Caco-2 (cell line): ENCODE data around the gene LRP1B. TPM values are rescaled to one million over a fixed set of nuclear protein-coding genes. Genes with fewer than 3 reads are reported as not detected.

ENCODE experiments used
- BruUV-seq: library from RNA; stranded (reverse); fragments of 400-500 nt; replicated peaks from 2 replicates; lab custom pipeline; 2021; lab: Mats Ljungman, UMichigan
- CTCF ChIA-PET: fragments of 300-600 bp; sonication (Branson Sonifier 250); formaldehyde crosslinking; loops from one replicate; lab custom pipeline; 2022; ENCODE audit warnings: antibody characterized with exemption; lab: Charles Lee
- POLR2A ChIA-PET: fragments of 300-600 bp; sonication (Branson Sonifier 250); formaldehyde crosslinking; loops from one replicate; lab custom pipeline; 2022; ENCODE audit warnings: antibody characterized with exemption; lab: Charles Lee
- DNase-seq, 2 experiments: peaks; one replicate each; pipeline versions ENCODE4 v3.0.0 to v3.0.0-alpha.2; 2020 to 2022
- H3K27me3 ChIP-seq: replicated peaks from 2 replicates; pipeline ENCODE4 v1.6.0; 2011; ENCODE audit warnings: low read length; ENCODE audit not compliant: control insufficient read depth, insufficient read depth
- H3K36me3 ChIP-seq: 2 replicates; pipeline ENCODE4 v1.5.1; 2011; ENCODE audit warnings: low read length; ENCODE audit not compliant: control insufficient read depth, insufficient read depth
- H3K4me1 ChIP-seq: fragments of 250-450 bp; sonication (Bioruptor Pico); 2 replicates; pipeline ENCODE4 v1.5.1; 2020; ENCODE audit warnings: mild to moderate bottlenecking
- H3K4me3 ChIP-seq: 2 replicates; pipeline ENCODE4 v1.5.1; 2011; ENCODE audit warnings: low read depth, mild to moderate bottlenecking, control low read depth, low read length
- H3K9me3 ChIP-seq: fragments of 250-450 bp; sonication (Bioruptor Pico); 2 replicates; pipeline ENCODE4 v1.5.1; 2020; ENCODE audit warnings: mild to moderate bottlenecking, moderate library complexity
- H3K27ac Mint-ChIP-seq: one replicate; pipeline ENCODE4 v1.8.0; 2022; ENCODE audit warnings: mixed read lengths; ENCODE audit not compliant: unreplicated experiment
- H3K27me3 Mint-ChIP-seq: one replicate; pipeline ENCODE4 v1.8.0; 2022; ENCODE audit warnings: mixed read lengths; ENCODE audit not compliant: insufficient read depth, unreplicated experiment
- H3K36me3 Mint-ChIP-seq: one replicate; pipeline ENCODE4 v1.8.0; 2022; ENCODE audit warnings: mild to moderate bottlenecking, mixed read lengths; ENCODE audit not compliant: insufficient read depth, unreplicated experiment
- H3K4me1 Mint-ChIP-seq: one replicate; pipeline ENCODE4 v1.8.0; 2022; ENCODE audit warnings: low read depth, mixed read lengths; ENCODE audit not compliant: unreplicated experiment
- H3K4me3 Mint-ChIP-seq: one replicate; pipeline ENCODE4 v1.8.0; 2022; ENCODE audit warnings: mild to moderate bottlenecking, moderate library complexity, mixed read lengths; ENCODE audit not compliant: unreplicated experiment
- H3K9me3 Mint-ChIP-seq: one replicate; pipeline ENCODE4 v1.8.0; 2022; ENCODE audit warnings: mixed read lengths; ENCODE audit not compliant: unreplicated experiment
- CTCF ChIP-seq, 2 experiments: fragments of 200-600 bp in 1 of 2; IDR thresholded peaks; 1 replicate in 1 of 2; 2 replicates in 1 of 2; pipeline versions ENCODE4 v1.5.1 to v1.8.0; 2011 to 2022; ENCODE audit warnings: antibody characterized with exemption in 1 of 2, control low read depth in 1 of 2, inconsistent platforms in 1 of 2, low read depth in 1 of 2, low read length in 1 of 2, mild to moderate bottlenecking in 1 of 2, moderate library complexity in 1 of 2; ENCODE audit not compliant: insufficient read depth in 1 of 2, severe bottlenecking in 1 of 2, unreplicated experiment in 1 of 2
- intact Hi-C: fragments of 100-400 bp; cut with micrococcal nuclease; formaldehyde crosslinking; loops from one replicate; pipeline ENCODE4 v1.10.0; 2022; ENCODE audit not compliant: unreplicated experiment
- total RNA-seq: library from RNA; stranded (reverse); gene quantifications from 2 replicates; pipeline ENCODE4 v1.2.3, GENCODE V29; 2022

Gene LRP1B
- total RNA-seq, 1 experiment from 2014 or later, result not detected

- Histone ChIP-seq H3K4me3 (no peak overlapping the region), H3K36me3 (no peaks in the 10 kb centered on the region), H3K4me1 (no peaks in the 10 kb centered on the region), H3K27me3 (no peaks in the 10 kb centered on the region), H3K9me3 (no peaks in the 10 kb centered on the region)
- Mint-ChIP-seq H3K9me3 (no peaks in the 10 kb centered on the region), H3K4me3 (no peak overlapping the region), H3K27ac (no peak overlapping the region), H3K27me3 (no peaks in the 10 kb centered on the region), H3K36me3 (no peaks in the 10 kb centered on the region), H3K4me1 (no peaks in the 10 kb centered on the region)
- no TSS peak for BruUV-seq
- intact Hi-C loops, result no loop called here
- ChIA-PET POLR2A (no interaction called here), CTCF (no interaction called here)
- peak; percentile 21 to 43 for DNase-seq
- no peak for TF ChIP-seq CTCF (IDR thresholded peaks at IDR 0.05; ENCODE audit: insufficient read depth in 1 of 2, low read depth in 1 of 2, low read length in 1 of 2, severe bottlenecking in 1 of 2, unreplicated experiment in 1 of 2)
Observed at GRCh38 chr2:141468761-141469160, 662.1 kb downstream of the LRP1B start.

GRCh38 chr2:141467331-141467730 lies 663.5 kb downstream of the LRP1B start:
- Mint-ChIP-seq H3K4me1 (no peaks in the 10 kb centered on the region), H3K36me3 (no peaks in the 10 kb centered on the region), H3K27ac (no peak overlapping the region), H3K4me3 (no peak overlapping the region), H3K27me3 (no peaks in the 10 kb centered on the region), H3K9me3 (no peaks in the 10 kb centered on the region)
- intact Hi-C loops, result no loop called here
- Histone ChIP-seq H3K36me3 (no peaks in the 10 kb centered on the region), H3K4me3 (no peak overlapping the region), H3K9me3 (no peaks in the 10 kb centered on the region), H3K27me3 (no peaks in the 10 kb centered on the region), H3K4me1 (no peaks in the 10 kb centered on the region)
- CTCF ChIA-PET, result no interaction called here
- POLR2A ChIA-PET, result no interaction called here
- no peak for TF ChIP-seq CTCF (IDR thresholded peaks at IDR 0.05; ENCODE audit: insufficient read depth in 1 of 2, low read depth in 1 of 2, low read length in 1 of 2, severe bottlenecking in 1 of 2, unreplicated experiment in 1 of 2)
- no TSS peak for BruUV-seq
- DNase-seq, result no peak

GRCh38 chr2:141464995-141465394 lies 665.8 kb downstream of the LRP1B start:
- Mint-ChIP-seq H3K4me3 (no peak overlapping the region), H3K9me3 (no peaks in the 10 kb centered on the region), H3K27ac (no peak overlapping the region), H3K36me3 (no peaks in the 10 kb centered on the region), H3K4me1 (no peaks in the 10 kb centered on the region), H3K27me3 (no peaks in the 10 kb centered on the region)
- TF ChIP-seq CTCF (IDR thresholded peaks at IDR 0.05; ENCODE audit: insufficient read depth in 1 of 2, low read depth in 1 of 2, low read length in 1 of 2, severe bottlenecking in 1 of 2, unreplicated experiment in 1 of 2), result no peak
- H3K4me1 ChIP-seq, result no peaks in the 10 kb centered on the region
- no peaks in the 10 kb centered on the region for H3K36me3 ChIP-seq
- H3K4me3 ChIP-seq, result no peak overlapping the region
- ChIA-PET CTCF (no interaction called here), POLR2A (no interaction called here)
- DNase-seq, result no peak
- no peaks in the 10 kb centered on the region for H3K27me3 ChIP-seq
- intact Hi-C loops, result no loop called here
- H3K9me3 ChIP-seq, result no peaks in the 10 kb centered on the region
- BruUV-seq, result no TSS peak
